HUDEP-2 (cell line): Measurements from ENCODE around the gene TRPM2.

Source experiments
- DNase-seq, 76 experiments: peaks; one replicate each; lab custom pipeline; 2025; ENCODE audit not compliant: unreplicated experiment in 76 of 76; lab: John Stamatoyannopoulos, UW

Gene TRPM2

GRCh38 chr21:44439211-44439600 lies 85.8 kb downstream of the TRPM2 start:
- DNase-seq = no peak

GRCh38 chr21:44440241-44441040 lies 87.0 kb downstream of the TRPM2 start:
- DNase-seq = no peak

- DNase-seq = no peak
Observed at GRCh38 chr21:44441041-44441400, 87.6 kb downstream of the TRPM2 start.

DNA sequence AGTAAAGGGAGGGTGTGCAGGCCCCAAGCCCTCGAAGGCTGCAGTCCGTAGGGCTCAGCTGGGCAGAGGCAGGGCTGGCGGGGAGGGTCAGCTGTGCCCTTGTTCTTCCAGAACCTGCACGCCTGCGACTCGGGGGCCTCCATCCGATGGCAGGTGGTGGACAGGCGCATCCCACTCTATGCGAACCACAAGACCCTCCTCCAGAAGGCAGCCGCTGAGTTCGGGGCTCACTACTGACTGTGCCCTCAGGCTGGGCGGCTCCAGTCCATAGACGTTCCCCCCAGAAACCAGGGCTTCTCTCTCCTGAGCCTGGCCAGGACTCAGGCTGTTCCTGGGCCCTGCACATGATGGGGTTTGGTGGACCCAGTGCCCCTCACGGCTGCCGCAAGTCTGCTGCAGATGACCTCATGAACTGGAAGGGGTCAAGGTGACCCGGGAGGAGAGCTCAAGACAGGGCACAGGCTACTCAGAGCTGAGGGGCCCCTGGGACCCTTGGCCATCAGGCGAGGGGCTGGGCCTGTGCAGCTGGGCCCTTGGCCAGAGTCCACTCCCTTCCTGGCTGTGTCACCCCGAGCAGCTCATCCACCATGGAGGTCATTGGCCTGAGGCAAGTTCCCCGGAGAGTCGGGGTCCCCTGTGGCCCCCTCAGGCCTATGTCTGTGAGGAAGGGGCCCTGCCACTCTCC lies 88.3 kb downstream of the TRPM2 start:
- no peak for DNase-seq

GRCh38 chr21:44442266-44443125 lies 89.1 kb downstream of the TRPM2 start:
- no peak for DNase-seq

DNA sequence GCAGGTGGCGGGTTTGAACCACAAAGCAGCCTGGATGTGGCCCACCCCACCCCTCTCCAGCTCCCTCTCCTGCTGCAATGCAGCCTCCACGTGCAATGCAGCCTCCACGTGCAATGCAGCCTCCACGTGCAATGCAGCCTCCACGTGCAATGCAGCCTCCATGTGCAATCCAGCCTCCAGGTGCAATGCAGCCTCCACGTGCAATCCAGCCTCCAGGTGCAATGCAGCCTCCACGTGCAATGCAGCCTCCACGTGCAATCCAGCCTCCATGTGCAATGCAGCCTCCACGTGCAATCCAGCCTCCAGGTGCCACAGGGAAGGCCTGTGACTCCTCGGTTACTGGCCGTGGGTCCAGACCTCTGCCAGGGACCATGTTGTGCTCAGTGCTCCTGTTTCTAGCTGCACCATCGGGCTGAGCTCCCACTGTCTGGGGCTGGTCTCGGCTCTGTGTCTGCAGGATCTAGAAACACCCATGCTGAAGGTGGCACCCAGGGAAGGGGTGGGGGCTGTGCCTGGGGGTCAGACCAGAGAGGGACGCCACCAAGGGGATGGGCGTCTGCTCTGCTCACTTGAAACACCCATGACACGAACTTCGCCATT lies 90.0 kb downstream of the TRPM2 start:
- DNase-seq = no peak

- no peak for DNase-seq
Observed at GRCh38 chr21:44443891-44444285, 90.5 kb downstream of the TRPM2 start.

- no peak for DNase-seq
Observed at GRCh38 chr21:44444286-44444931, 91.0 kb downstream of the TRPM2 start.

GRCh38 chr21:44445145-44445812 lies 91.9 kb downstream of the TRPM2 start:
- DNase-seq = no peak

DNA sequence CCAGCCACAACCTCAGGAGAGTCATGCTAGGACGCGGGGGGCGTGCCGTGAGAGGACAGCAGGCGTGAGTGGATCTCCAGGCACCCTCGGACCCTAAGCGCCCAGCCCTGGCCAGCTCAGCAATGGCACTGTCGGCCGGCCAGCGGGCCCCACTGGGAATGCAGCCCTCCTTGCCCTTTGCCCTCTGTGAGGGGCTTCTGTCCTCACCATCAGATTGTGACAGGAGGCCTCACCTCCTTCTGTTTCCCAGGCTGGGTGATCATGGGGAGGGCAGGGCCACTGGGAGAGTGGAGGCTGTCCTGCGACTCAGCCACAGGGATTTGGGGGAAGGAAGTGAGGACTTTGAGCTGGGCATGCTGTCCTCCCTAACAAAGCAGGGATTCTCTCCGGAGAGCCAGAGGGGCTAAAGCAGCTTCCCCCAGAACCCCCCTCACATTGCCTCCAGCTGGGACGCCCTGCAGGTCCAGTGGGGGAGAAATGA lies 95.3 kb downstream of the TRPM2 start:
- DNase-seq = no peak

DNA sequence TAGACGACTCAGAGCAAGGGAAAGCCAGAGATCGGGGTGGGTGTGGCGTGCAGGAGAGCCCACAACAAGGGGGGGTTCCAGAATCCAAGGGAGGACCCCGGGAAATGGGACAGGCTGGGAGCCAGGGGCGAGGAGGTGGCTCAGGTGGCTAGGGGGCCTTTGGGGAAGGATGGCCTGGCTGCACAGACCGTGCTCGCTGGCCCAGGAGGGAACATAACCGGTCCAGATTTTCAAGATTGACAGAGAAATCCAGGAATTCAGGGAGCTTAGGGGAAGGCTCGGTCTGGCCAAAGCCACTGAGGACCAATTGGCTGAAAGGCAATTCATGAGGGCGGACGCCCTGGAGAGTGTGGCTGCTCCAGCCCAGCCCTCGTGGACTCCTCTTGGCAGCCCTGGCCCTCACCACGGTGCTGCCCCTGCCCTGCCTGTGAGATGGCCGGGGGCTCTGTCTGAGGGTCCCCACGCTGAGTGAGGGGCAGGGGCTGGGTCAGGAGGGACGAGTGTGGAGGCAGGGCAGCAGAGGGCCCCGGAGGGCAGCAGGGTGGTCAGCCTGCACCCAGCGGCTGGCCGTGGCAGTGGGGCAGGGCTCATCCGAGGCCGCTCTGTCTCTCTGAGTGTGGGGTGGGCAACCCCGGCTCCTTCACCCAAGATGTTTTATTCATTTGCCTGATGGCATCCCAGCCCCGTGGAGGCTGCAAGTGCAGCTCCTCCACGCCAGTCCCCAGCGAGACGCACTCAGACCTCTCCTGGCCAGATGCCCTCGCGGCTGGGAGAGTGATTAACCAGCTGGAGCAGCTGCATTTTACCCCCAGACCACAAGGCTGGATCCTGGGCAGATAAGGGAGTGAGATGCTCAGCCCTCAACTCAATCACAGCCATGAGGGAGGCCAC lies 96.3 kb downstream of the TRPM2 start:
- DNase-seq = no peak

DNA sequence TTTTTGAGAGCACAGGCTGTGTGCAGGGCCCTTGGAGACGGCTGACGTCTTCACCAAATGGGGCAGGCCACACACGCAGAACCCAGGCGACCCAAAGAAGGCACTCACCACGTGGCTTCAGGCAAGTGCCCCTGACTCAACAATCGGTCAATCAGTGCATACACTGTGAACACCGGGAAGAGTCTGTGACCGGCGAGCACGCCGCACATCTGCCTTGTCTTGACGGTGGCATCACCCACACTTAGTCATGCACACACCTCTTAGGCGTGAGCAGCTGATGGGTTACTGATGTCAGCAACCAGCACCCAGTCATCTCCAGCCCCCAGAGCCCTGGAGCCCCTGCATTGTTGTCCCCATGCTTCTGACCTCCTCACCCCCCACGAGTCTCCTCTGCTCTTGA lies 97.0 kb downstream of the TRPM2 start:
- no peak for DNase-seq

- DNase-seq = no peak
Observed at GRCh38 chr21:44450999-44451398, 97.6 kb downstream of the TRPM2 start.

GRCh38 chr21:44453120-44453519 lies 99.7 kb downstream of the TRPM2 start:
- no peak for DNase-seq

DNA sequence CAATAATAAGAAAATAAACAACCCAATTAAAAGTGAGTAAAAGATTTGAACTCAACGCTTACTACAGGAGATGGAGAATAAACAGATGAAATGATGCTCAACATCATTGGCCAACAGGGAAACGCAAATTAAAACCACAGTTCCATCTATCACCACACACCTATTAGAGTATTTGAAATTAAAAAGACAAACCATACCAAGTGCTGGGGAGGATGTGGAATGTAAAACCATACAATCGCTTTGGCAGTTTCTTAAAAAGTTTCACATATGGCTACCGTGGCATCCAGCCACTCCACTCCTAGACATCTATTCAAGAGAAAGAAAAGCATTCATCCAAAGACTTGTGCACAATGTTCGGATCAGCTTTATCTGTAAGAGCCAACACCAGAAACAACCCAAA lies 100.6 kb downstream of the TRPM2 start:
- no peak for DNase-seq

DNA sequence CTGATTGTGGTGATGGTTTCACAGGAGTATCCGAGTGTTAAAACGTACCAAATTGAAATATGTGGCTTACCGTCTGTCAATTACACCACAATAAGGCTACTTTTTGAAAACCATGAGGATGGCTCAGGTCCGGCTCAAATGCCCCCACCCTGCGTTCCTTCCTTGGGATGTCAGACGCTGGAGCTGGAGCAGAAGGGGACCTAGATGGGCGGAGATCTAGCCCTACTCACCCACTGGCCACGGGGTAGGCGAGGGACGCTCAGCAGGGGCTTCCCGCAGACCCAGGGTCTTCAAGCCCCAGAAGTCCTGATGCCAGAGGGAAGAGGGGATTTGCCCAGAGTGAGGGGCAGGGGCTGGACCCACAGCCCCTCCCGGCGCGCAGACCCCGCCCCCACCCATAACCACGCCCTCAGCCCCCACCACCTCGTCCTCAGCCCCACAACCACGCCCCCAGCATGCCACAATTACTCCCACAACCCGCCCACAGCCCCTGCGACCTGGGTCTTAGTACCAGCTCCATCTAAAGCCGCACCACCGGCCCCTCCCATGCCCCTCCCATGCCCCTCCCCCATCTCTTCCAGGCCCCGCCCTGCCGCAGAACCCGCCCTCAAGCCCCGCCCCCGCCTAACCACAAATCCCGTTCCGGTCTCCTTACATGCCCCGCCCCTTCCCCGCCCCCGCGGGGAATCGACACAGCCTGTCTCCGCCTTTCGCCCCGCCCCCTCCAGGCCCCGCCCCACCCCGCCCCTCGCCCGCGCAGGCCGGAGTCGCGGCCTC lies 101.5 kb downstream of the TRPM2 start, which contains the start of gene LRRC3:
LRRC3 (plus strand) TSS at position 764 of the 777 bp plus-strand sequence. CDS start 1,135 bp downstream, outside the sequence.
- DNase-seq = peak in 62 of 76 experiments; percentile 16 to 91 (median 68)

DNA sequence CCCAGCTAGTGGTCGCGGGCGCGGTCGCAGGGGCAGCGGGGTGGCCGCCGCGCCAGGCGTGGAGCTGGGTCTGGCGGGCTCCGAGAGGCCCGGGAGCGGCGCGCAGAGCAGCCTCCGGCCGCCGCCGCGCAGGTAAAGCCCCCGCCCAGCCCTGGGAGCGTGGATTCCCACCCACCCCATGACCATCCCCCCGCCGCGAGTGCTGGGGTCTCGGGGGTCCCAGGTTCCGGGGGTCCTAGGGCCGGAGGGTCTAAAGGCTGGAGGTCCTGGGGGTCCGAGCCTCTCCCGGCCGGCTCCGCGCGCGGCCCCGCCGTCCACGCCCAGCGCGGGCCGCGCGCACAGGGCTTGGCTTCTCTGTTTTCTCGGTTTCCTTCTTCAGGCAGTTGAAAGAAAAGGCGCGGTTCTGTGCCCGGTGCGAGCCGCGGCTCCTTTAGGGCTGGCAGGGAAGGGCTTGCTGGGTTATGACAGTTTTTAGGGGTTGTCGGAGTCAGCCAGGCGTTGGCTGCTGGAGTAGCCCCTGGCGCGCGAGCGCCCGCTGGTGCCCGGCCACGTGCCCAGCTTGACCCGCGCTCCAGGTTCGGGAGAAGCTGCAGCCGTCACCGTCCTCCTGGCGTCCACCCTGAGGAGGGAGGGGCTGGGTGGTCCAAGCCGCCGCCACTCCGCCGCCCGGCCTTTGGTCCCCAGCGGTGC lies 102.2 kb downstream of the TRPM2 start:
- peak in 43 of 76 experiments; percentile 4 to 56 (median 31) for DNase-seq
